WTC11 (cell line): ENCODE data around the gene RASL11A. TPM values are rescaled to one million over a fixed set of nuclear protein-coding genes. Genes with fewer than 3 reads are reported as not detected.
"Not testable (repeated sequence)": the region's sequence is repeated elsewhere in the genome, so short reads cannot be mapped to it uniquely, and the experiment has no call there.

ENCODE experiments used
- ATAC-seq: fragments of 200-7000 bp; cut with Tn5 transposase; 2 replicates; pipeline ENCODE4 v1.10.0; 2021; ENCODE audit warnings: mild to moderate bottlenecking, moderate library complexity
- CTCF ChIA-PET: fragments of 300-600 bp; sonication (Branson Sonifier 250); formaldehyde crosslinking; loops from one replicate; lab custom pipeline; 2021; ENCODE audit warnings: antibody characterized with exemption; lab: Charles Lee
- POLR2A ChIA-PET: fragments of 350-600 bp; sonication (Branson Sonifier 250); formaldehyde crosslinking; loops from one replicate; lab custom pipeline; 2021; ENCODE audit warnings: antibody characterized with exemption; lab: Charles Lee
- DNase-seq: peaks from one replicate; pipeline ENCODE4 v3.0.0; 2021; ENCODE audit warnings: low spot score
- H3K27ac Mint-ChIP-seq: 2 replicates; pipeline ENCODE4 v1.8.0; 2021; ENCODE audit warnings: mixed read lengths
- H3K27me3 Mint-ChIP-seq: 2 replicates; pipeline ENCODE4 v1.8.0; 2021; ENCODE audit warnings: low read depth, mild to moderate bottlenecking, moderate library complexity, mixed read lengths
- H3K36me3 Mint-ChIP-seq: 2 replicates; pipeline ENCODE4 v1.8.0; 2021; ENCODE audit warnings: mixed read lengths
- H3K4me1 Mint-ChIP-seq: 2 replicates; pipeline ENCODE4 v1.8.0; 2022; ENCODE audit warnings: mixed read lengths
- H3K4me3 Mint-ChIP-seq: 2 replicates; pipeline ENCODE4 v1.8.0; 2021; ENCODE audit warnings: mild to moderate bottlenecking, moderate library complexity, mixed read lengths
- H3K9me3 Mint-ChIP-seq: 2 replicates; pipeline ENCODE4 v1.8.0; 2021; ENCODE audit warnings: mixed read lengths
- ESRRA ChIP-seq: sonication (generic); formaldehyde crosslinking; IDR thresholded peaks from 2 replicates; pipeline ENCODE4 v1.8.1; 2022; ENCODE audit warnings: mild to moderate bottlenecking, missing genetic modification reagents, borderline replicate concordance
- ETV6 ChIP-seq: sonication (generic); formaldehyde crosslinking; IDR thresholded peaks from 2 replicates; pipeline ENCODE4 v1.8.1; 2022; ENCODE audit warnings: mild to moderate bottlenecking, missing genetic modification reagents
- FOXK1 ChIP-seq: sonication (generic); formaldehyde crosslinking; IDR thresholded peaks from 2 replicates; pipeline ENCODE4 v1.8.0; 2022; ENCODE audit warnings: mild to moderate bottlenecking, moderate library complexity, missing genetic modification reagents
- GRHL2 ChIP-seq: fragments of 250-450 bp; sonication (Bioruptor Pico); IDR thresholded peaks from 2 replicates; pipeline ENCODE4 v1.8.0; 2022; ENCODE audit warnings: mild to moderate bottlenecking, moderate library complexity; ENCODE audit not compliant: insufficient replicate concordance, severe bottlenecking
- JUN ChIP-seq: sonication (generic); formaldehyde crosslinking; IDR thresholded peaks from 2 replicates; pipeline ENCODE4 v1.8.0; 2023; ENCODE audit warnings: mild to moderate bottlenecking, missing genetic modification reagents
- SMAD3 ChIP-seq: sonication (generic); formaldehyde crosslinking; IDR thresholded peaks from 2 replicates; pipeline ENCODE4 v1.8.0; 2022; ENCODE audit warnings: missing genetic modification reagents, mild to moderate bottlenecking, borderline replicate concordance
- ZNF138 ChIP-seq: sonication (generic); formaldehyde crosslinking; conservative IDR thresholded peaks from 2 replicates; pipeline ENCODE4 v1.8.1; 2022; ENCODE audit warnings: mild to moderate bottlenecking, moderate library complexity, missing genetic modification reagents
- ZNF232 ChIP-seq: sonication (generic); formaldehyde crosslinking; IDR thresholded peaks from 2 replicates; pipeline ENCODE4 v1.8.0; 2022; ENCODE audit warnings: mild to moderate bottlenecking, missing genetic modification reagents
- ZNF317 ChIP-seq: sonication (generic); formaldehyde crosslinking; IDR thresholded peaks from 2 replicates; pipeline ENCODE4 v1.8.1; 2023; ENCODE audit warnings: low read depth, mild to moderate bottlenecking, moderate library complexity, missing genetic modification reagents, borderline replicate concordance
- total RNA-seq: library from RNA; stranded (reverse); gene quantifications from 3 replicates; pipeline ENCODE4 v1.2.3, GENCODE V29; 2021
- TF ChIP-seq, protein P1 (sequence below): fragments of 250-450 bp; sonication (Bioruptor Pico); IDR thresholded peaks from 2 replicates; pipeline ENCODE4 v1.9.0; 2021; ENCODE audit warnings: mild to moderate bottlenecking
- TF ChIP-seq, protein P2 (sequence below): sonication (generic); formaldehyde crosslinking; IDR thresholded peaks from 2 replicates; pipeline ENCODE4 v1.8.0; 2023; ENCODE audit warnings: mild to moderate bottlenecking, missing genetic modification reagents
- TF ChIP-seq, protein P3 (sequence below): fragments of 250-450 bp; sonication (Bioruptor Pico); IDR thresholded peaks from 2 replicates; pipeline ENCODE4 v1.9.0; 2021; ENCODE audit warnings: moderate library complexity, mild to moderate bottlenecking, inconsistent platforms, borderline replicate concordance
- TF ChIP-seq, protein P4 (sequence below): sonication (generic); formaldehyde crosslinking; IDR thresholded peaks from 2 replicates; pipeline ENCODE4 v1.8.1; 2023; ENCODE audit warnings: mild to moderate bottlenecking, missing genetic modification reagents, borderline replicate concordance
- TF ChIP-seq, protein P5 (sequence below): fragments of 250-450 bp; sonication (Bioruptor Pico); IDR thresholded peaks from 2 replicates; pipeline ENCODE4 v1.8.0; 2021; ENCODE audit warnings: mild to moderate bottlenecking
- TF ChIP-seq, protein P6 (sequence below): fragments of 250-450 bp; sonication (Bioruptor Pico); IDR thresholded peaks from 2 replicates; pipeline ENCODE4 v1.9.0; 2021; ENCODE audit warnings: mild to moderate bottlenecking, borderline replicate concordance
- TF ChIP-seq, protein P7 (sequence below): sonication (generic); formaldehyde crosslinking; IDR thresholded peaks from 2 replicates; pipeline ENCODE4 v1.8.1; 2022; ENCODE audit warnings: missing genetic modification reagents, borderline replicate concordance

RASL11A gene
- total RNA-seq, 1 experiment from 2014 or later: 3.5 TPM

DNA sequence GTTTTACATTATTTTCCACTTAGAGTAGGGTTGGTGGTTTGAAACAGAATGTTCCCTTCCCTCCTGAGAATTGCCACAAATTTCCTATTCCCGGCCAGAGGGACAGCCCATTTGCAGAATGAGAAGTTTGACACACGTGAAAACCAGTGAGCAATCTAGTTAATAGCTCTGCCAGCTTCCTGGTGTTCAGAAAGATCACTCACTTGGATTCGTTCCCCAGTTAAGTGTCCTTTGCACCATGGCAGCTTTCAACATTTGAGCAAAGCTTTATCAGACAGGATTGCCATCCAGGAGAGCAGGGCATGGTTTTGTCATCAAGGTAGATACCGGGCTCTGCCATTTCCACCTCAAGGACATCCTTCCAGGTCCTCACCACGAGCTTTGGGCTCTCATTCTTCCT lies 28.2 kb downstream of the RASL11A start (continued):
- TF ChIP-seq, protein P1, sequence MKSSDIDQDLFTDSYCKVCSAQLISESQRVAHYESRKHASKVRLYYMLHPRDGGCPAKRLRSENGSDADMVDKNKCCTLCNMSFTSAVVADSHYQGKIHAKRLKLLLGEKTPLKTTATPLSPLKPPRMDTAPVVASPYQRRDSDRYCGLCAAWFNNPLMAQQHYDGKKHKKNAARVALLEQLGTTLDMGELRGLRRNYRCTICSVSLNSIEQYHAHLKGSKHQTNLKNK: no peak

DNA sequence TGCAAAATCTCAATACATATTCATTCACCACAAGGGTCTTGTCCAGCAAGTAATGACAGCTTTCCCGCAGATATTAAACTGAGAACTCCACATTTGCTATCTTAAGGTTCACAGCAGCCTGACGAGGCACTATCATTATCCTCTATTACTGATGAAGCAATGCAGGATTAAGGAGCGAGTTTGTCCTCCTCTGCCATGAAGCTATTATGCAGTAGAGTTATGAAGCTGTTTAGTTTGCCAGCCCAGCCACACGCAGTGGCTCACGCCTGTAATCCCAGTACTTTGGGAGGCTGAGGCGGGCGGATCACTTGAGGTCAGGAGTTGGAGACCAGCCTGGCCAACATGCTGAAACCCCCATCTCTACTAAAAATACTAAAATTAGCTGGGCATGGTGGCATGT lies 29.8 kb downstream of the RASL11A start:
- H3K36me3 Mint-ChIP-seq, H3K27ac Mint-ChIP-seq, DNase-seq, H3K4me3 Mint-ChIP-seq, H3K27me3 Mint-ChIP-seq, H3K4me1 Mint-ChIP-seq, ATAC-seq, POLR2A ChIA-PET: not testable (repeated sequence)
- H3K9me3 Mint-ChIP-seq: peaks cover 15% of the 10 kb centered on the region
- CTCF ChIA-PET: interaction anchor here (0.9 to 1.1 kb wide), 2 partner anchors 30 to 62 kb away, joined by 3 to 4 read pairs; partner anchors contain the start of gene RASL11A

DNA sequence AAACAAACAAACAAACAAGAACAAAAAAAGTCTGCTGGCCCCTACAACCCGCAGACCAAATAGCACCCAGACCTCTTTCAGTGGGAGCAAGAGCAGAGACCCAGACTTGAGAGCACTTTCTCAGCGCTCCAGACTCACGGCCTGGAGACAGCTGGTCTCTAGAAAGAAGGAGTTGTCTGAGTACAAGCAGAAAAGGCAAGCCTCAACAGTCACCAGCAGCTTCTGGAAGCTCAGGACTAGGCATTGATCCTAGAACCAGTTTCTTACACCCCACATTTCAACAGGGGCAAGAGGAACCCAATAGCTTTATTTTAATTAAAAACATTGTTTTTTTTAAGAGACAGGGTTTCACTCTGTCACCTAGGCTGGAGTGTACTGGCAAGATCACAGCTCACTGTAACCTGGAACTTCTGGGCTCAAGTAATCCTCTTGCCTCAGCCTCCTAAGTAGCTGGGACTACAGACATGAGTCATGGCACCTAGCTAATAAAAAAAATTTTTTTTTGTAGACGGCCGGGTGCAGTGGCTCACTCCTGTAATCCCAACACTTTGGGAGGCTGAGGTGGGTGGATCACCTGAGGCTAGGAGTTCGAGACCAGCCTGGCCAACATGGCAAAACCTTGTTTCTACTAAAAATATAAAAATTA lies 30.4 kb downstream of the RASL11A start:
- H3K27me3 Mint-ChIP-seq: no peaks in the 10 kb centered on the region
- no peak overlapping the region for H3K4me3 Mint-ChIP-seq
- CTCF ChIA-PET: interaction anchor here (0.9 to 1.1 kb wide), 2 partner anchors 30 to 61 kb away, joined by 3 to 4 read pairs; partner anchors contain the start of gene RASL11A
- POLR2A ChIA-PET: no interaction called here
- peaks cover 15% of the 10 kb centered on the region for H3K9me3 Mint-ChIP-seq
- DNase-seq (no peak), ATAC-seq (no peak)
- H3K27ac Mint-ChIP-seq: no peak overlapping the region
- peaks cover 8% of the 10 kb centered on the region; the same call in 1 of the 2 replicates for H3K36me3 Mint-ChIP-seq
- H3K4me1 Mint-ChIP-seq: no peaks in the 10 kb centered on the region
- TF ChIP-seq ZNF232 (CRISPR knock-in tag) (no peak), GRHL2 (CRISPR knock-in tag) (no peak), SMAD3 (CRISPR knock-in tag) (no peak), FOXK1 (CRISPR knock-in tag) (no peak), ESRRA (CRISPR knock-in tag) (no peak), JUN (CRISPR knock-in tag) (no peak), ETV6 (no peak), ZNF317 (CRISPR knock-in tag) (no peak), ZNF138 (CRISPR knock-in tag) (no peak)
- TF ChIP-seq, protein P2, sequence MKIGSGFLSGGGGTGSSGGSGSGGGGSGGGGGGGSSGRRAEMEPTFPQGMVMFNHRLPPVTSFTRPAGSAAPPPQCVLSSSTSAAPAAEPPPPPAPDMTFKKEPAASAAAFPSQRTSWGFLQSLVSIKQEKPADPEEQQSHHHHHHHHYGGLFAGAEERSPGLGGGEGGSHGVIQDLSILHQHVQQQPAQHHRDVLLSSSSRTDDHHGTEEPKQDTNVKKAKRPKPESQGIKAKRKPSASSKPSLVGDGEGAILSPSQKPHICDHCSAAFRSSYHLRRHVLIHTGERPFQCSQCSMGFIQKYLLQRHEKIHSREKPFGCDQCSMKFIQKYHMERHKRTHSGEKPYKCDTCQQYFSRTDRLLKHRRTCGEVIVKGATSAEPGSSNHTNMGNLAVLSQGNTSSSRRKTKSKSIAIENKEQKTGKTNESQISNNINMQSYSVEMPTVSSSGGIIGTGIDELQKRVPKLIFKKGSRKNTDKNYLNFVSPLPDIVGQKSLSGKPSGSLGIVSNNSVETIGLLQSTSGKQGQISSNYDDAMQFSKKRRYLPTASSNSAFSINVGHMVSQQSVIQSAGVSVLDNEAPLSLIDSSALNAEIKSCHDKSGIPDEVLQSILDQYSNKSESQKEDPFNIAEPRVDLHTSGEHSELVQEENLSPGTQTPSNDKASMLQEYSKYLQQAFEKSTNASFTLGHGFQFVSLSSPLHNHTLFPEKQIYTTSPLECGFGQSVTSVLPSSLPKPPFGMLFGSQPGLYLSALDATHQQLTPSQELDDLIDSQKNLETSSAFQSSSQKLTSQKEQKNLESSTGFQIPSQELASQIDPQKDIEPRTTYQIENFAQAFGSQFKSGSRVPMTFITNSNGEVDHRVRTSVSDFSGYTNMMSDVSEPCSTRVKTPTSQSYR (CRISPR knock-in tag): no peak
- TF ChIP-seq, protein P3, sequence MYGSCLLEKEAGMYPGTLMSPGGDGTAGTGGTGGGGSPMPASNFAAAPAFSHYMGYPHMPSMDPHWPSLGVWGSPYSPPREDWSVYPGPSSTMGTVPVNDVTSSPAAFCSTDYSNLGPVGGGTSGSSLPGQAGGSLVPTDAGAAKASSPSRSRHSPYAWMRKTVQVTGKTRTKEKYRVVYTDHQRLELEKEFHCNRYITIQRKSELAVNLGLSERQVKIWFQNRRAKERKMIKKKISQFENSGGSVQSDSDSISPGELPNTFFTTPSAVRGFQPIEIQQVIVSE (CRISPR knock-in tag): no peak
- TF ChIP-seq, protein P4, sequence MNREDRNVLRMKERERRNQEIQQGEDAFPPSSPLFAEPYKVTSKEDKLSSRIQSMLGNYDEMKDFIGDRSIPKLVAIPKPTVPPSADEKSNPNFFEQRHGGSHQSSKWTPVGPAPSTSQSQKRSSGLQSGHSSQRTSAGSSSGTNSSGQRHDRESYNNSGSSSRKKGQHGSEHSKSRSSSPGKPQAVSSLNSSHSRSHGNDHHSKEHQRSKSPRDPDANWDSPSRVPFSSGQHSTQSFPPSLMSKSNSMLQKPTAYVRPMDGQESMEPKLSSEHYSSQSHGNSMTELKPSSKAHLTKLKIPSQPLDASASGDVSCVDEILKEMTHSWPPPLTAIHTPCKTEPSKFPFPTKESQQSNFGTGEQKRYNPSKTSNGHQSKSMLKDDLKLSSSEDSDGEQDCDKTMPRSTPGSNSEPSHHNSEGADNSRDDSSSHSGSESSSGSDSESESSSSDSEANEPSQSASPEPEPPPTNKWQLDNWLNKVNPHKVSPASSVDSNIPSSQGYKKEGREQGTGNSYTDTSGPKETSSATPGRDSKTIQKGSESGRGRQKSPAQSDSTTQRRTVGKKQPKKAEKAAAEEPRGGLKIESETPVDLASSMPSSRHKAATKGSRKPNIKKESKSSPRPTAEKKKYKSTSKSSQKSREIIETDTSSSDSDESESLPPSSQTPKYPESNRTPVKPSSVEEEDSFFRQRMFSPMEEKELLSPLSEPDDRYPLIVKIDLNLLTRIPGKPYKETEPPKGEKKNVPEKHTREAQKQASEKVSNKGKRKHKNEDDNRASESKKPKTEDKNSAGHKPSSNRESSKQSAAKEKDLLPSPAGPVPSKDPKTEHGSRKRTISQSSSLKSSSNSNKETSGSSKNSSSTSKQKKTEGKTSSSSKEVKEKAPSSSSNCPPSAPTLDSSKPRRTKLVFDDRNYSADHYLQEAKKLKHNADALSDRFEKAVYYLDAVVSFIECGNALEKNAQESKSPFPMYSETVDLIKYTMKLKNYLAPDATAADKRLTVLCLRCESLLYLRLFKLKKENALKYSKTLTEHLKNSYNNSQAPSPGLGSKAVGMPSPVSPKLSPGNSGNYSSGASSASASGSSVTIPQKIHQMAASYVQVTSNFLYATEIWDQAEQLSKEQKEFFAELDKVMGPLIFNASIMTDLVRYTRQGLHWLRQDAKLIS (CRISPR knock-in tag): no peak
- TF ChIP-seq, protein P5, sequence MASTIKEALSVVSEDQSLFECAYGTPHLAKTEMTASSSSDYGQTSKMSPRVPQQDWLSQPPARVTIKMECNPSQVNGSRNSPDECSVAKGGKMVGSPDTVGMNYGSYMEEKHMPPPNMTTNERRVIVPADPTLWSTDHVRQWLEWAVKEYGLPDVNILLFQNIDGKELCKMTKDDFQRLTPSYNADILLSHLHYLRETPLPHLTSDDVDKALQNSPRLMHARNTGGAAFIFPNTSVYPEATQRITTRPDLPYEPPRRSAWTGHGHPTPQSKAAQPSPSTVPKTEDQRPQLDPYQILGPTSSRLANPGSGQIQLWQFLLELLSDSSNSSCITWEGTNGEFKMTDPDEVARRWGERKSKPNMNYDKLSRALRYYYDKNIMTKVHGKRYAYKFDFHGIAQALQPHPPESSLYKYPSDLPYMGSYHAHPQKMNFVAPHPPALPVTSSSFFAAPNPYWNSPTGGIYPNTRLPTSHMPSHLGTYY (CRISPR knock-in tag): no peak
- TF ChIP-seq, protein P6, sequence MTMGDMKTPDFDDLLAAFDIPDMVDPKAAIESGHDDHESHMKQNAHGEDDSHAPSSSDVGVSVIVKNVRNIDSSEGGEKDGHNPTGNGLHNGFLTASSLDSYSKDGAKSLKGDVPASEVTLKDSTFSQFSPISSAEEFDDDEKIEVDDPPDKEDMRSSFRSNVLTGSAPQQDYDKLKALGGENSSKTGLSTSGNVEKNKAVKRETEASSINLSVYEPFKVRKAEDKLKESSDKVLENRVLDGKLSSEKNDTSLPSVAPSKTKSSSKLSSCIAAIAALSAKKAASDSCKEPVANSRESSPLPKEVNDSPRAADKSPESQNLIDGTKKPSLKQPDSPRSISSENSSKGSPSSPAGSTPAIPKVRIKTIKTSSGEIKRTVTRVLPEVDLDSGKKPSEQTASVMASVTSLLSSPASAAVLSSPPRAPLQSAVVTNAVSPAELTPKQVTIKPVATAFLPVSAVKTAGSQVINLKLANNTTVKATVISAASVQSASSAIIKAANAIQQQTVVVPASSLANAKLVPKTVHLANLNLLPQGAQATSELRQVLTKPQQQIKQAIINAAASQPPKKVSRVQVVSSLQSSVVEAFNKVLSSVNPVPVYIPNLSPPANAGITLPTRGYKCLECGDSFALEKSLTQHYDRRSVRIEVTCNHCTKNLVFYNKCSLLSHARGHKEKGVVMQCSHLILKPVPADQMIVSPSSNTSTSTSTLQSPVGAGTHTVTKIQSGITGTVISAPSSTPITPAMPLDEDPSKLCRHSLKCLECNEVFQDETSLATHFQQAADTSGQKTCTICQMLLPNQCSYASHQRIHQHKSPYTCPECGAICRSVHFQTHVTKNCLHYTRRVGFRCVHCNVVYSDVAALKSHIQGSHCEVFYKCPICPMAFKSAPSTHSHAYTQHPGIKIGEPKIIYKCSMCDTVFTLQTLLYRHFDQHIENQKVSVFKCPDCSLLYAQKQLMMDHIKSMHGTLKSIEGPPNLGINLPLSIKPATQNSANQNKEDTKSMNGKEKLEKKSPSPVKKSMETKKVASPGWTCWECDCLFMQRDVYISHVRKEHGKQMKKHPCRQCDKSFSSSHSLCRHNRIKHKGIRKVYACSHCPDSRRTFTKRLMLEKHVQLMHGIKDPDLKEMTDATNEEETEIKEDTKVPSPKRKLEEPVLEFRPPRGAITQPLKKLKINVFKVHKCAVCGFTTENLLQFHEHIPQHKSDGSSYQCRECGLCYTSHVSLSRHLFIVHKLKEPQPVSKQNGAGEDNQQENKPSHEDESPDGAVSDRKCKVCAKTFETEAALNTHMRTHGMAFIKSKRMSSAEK (CRISPR knock-in tag): no peak
- TF ChIP-seq, protein P7, sequence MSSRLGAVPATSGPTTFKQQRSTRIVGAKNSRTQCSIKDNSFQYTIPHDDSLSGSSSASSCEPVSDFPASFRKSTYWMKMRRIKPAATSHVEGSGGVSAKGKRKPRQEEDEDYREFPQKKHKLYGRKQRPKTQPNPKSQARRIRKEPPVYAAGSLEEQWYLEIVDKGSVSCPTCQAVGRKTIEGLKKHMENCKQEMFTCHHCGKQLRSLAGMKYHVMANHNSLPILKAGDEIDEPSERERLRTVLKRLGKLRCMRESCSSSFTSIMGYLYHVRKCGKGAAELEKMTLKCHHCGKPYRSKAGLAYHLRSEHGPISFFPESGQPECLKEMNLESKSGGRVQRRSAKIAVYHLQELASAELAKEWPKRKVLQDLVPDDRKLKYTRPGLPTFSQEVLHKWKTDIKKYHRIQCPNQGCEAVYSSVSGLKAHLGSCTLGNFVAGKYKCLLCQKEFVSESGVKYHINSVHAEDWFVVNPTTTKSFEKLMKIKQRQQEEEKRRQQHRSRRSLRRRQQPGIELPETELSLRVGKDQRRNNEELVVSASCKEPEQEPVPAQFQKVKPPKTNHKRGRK: no peak
